ENCODE data around the gene PSMG4.

Gene PSMG4

GRCh38 chr6:3251462-3252314 lies 7.1 kb upstream of the PSMG4 start:
- H3K27ac Mint-ChIP-seq: no peak overlapping the region
- H3K4me1 Mint-ChIP-seq (ENCODE audit: low read depth): peaks cover 10% of the 10 kb centered on the region
- H3K36me3 Mint-ChIP-seq (ENCODE audit: low read depth): no peaks in the 10 kb centered on the region
- H3K27me3 Mint-ChIP-seq (ENCODE audit: low read depth): peaks cover 39% of the 10 kb centered on the region
- DNase-seq (ENCODE audit: low spot score): peak; percentile 76
- H3K9me3 Mint-ChIP-seq: peaks cover 5% of the 10 kb centered on the region
- peak overlapping the region; percentile 37 for H3K4me3 Mint-ChIP-seq

GRCh38 chr6:3252369-3252768 lies 6.4 kb upstream of the PSMG4 start:
- Mint-ChIP-seq H3K27me3 (ENCODE audit: low read depth) (peaks cover 43% of the 10 kb centered on the region), H3K27ac (no peak overlapping the region), H3K36me3 (ENCODE audit: low read depth) (no peaks in the 10 kb centered on the region), H3K9me3 (peaks cover 5% of the 10 kb centered on the region), H3K4me3 (no peak overlapping the region), H3K4me1 (ENCODE audit: low read depth) (peaks cover 10% of the 10 kb centered on the region)
- no peak for DNase-seq (ENCODE audit: low spot score)

- Mint-ChIP-seq H3K36me3 (ENCODE audit: low read depth) (no peaks in the 10 kb centered on the region), H3K4me3 (no peak overlapping the region), H3K9me3 (peaks cover 5% of the 10 kb centered on the region), H3K4me1 (ENCODE audit: low read depth) (peaks cover 10% of the 10 kb centered on the region), H3K27ac (no peak overlapping the region), H3K27me3 (ENCODE audit: low read depth) (peaks cover 39% of the 10 kb centered on the region)
- DNase-seq (ENCODE audit: low spot score): no peak
Observed at GRCh38 chr6:3252861-3253596, 5.7 kb upstream of the PSMG4 start.

- Mint-ChIP-seq H3K27ac (no peak overlapping the region), H3K9me3 (peaks cover 5% of the 10 kb centered on the region), H3K4me1 (ENCODE audit: low read depth) (peaks cover 10% of the 10 kb centered on the region), H3K36me3 (ENCODE audit: low read depth) (no peaks in the 10 kb centered on the region), H3K4me3 (no peak overlapping the region), H3K27me3 (ENCODE audit: low read depth) (peaks cover 36% of the 10 kb centered on the region)
- no peak for DNase-seq (ENCODE audit: low spot score)
Observed at GRCh38 chr6:3253597-3253961, 5.2 kb upstream of the PSMG4 start.

DNA sequence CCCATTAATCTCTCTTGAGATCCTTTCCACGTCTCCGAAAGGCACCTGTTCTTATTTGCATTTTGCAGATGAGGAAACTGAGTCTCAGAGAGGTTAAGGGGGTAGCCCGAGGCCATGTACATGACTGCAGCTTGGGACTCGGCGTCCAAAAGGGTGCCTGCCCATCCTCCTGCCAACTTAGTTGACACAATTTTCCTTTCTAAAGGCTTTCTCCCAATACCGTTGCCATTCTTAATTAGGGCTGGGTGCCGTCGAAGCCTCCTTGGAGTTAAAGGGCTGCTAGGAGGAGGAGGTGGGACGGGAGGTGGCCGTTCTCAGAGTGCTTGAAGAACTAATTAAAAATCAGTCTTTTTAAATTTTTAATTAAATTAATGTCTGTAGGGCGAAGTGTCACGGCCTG lies 546 bp upstream of the PSMG4 start:
- Mint-ChIP-seq H3K27ac (no peak overlapping the region), H3K27me3 (ENCODE audit: low read depth) (peaks cover 21% of the 10 kb centered on the region), H3K4me3 (peak overlapping the region; percentile 61), H3K36me3 (ENCODE audit: low read depth) (peaks cover 7% of the 10 kb centered on the region), H3K9me3 (peaks cover 5% of the 10 kb centered on the region), H3K4me1 (ENCODE audit: low read depth) (peaks cover 24% of the 10 kb centered on the region)
- no peak for DNase-seq (ENCODE audit: low spot score)

- Mint-ChIP-seq H3K4me1 (ENCODE audit: low read depth) (peaks cover 29% of the 10 kb centered on the region), H3K9me3 (no peaks in the 10 kb centered on the region), H3K27me3 (ENCODE audit: low read depth) (peaks cover 16% of the 10 kb centered on the region), H3K27ac (peak overlapping the region; percentile 93), H3K36me3 (ENCODE audit: low read depth) (peaks cover 11% of the 10 kb centered on the region), H3K4me3 (peak overlapping the region; percentile 98)
- DNase-seq (ENCODE audit: low spot score): peak; percentile 21
Observed at GRCh38 chr6:3259491-3259958, 778 bp downstream of the PSMG4 start.

DNA sequence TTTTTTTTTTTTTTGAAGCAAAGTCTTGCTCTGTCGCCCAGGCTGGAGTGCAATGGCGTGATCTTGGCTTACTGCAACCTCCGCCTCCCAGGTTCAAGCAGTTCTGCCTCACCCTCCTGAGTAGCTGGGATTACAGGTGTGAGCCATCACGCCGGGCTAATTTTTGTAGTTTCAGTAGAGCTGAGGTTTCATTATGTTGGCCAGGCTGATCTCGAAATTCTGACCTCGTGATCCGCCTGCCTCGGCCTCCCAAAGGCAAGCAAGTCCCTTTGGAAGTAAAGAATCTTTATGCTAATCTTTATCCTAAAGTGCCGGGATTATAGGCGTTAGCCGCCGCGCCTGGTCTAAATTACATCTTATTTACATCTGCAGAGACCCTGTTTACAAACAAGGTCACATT lies 1.5 kb downstream of the PSMG4 start:
- no peak overlapping the region for H3K27ac Mint-ChIP-seq
- H3K27me3 Mint-ChIP-seq (ENCODE audit: low read depth): peaks cover 14% of the 10 kb centered on the region

DNA sequence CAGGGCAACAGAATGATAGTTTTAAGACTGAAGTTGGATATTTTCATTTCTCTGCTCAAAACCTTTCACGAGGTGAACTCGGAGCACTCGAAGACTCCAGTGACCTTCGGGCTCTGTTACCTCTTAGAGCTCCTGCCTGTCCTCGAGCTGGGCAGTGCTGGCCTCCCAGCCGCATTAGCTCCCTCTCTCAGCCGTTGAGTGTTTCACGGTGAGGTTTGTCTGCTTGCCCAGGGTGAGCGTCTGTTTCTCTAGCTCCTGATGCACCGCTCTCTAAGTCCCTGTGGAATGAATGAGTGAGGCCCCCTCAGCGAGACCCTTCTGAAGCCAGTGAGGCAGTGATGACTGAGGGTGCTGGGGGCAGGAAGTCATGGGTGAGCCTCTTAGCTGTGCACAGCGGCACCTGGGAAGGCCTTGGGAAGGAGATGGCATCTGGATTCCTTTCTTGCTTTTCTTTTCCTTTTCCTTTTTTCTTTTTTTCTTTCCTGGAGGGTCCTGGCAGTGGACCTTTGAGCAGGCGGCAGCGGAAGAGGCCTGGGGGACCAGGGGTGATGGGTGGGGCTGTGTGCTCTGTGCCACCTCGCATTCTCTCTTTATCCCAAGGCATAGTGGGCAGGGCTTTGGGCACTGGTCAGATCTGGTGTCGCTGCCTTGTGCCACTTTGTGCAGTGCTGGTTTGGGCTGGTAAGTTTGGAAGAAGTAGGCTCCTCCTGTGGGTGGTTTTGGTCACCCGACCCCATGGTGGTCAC lies 2.2 kb downstream of the PSMG4 start:
- peaks cover 29% of the 10 kb centered on the region for H3K4me1 Mint-ChIP-seq (ENCODE audit: low read depth)
- H3K9me3 Mint-ChIP-seq: no peaks in the 10 kb centered on the region
- peaks cover 13% of the 10 kb centered on the region for H3K27me3 Mint-ChIP-seq (ENCODE audit: low read depth)
- H3K4me3 Mint-ChIP-seq: peak overlapping the region; percentile 98
- DNase-seq (ENCODE audit: low spot score): no peak
- peak overlapping the region; percentile 54 for H3K27ac Mint-ChIP-seq
- H3K36me3 Mint-ChIP-seq (ENCODE audit: low read depth): peaks cover 15% of the 10 kb centered on the region

More for the DNA sequence above, 1.5 kb downstream of the PSMG4 start:
- Mint-ChIP-seq H3K36me3 (ENCODE audit: low read depth) (peaks cover 15% of the 10 kb centered on the region), H3K4me3 (peak overlapping the region; percentile 98), H3K4me1 (ENCODE audit: low read depth) (peaks cover 29% of the 10 kb centered on the region), H3K9me3 (no peaks in the 10 kb centered on the region)
- no peak for DNase-seq (ENCODE audit: low spot score)

- no peak for DNase-seq (ENCODE audit: low spot score)
- Mint-ChIP-seq H3K4me3 (no peak overlapping the region), H3K4me1 (ENCODE audit: low read depth) (peaks cover 29% of the 10 kb centered on the region), H3K36me3 (ENCODE audit: low read depth) (peaks cover 18% of the 10 kb centered on the region), H3K27me3 (ENCODE audit: low read depth) (peaks cover 11% of the 10 kb centered on the region), H3K27ac (no peak overlapping the region), H3K9me3 (no peaks in the 10 kb centered on the region)
Observed at GRCh38 chr6:3261518-3261820, 2.7 kb downstream of the PSMG4 start.

DNA sequence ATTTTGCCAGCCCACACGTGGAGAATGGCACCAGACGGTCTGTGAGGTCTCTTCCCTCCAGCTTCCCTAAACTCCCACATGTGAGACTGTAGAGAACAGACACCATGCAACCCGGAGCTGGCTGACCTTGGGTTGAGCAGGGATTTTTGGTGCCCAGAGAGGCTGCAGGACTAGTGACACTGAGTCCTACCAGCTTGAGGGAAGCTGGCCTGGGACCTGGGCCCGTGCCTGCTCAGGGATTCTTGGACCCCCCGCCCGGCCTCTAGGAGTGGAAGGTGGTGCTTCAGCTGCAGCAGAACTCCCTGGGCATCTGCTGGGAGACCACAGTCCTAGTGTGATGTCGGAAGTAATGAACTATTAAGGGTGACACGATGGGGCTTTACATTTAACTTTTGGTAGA lies 3.2 kb downstream of the PSMG4 start:
- H3K4me1 Mint-ChIP-seq (ENCODE audit: low read depth): peaks cover 29% of the 10 kb centered on the region
- H3K27ac Mint-ChIP-seq: no peak overlapping the region
- H3K9me3 Mint-ChIP-seq: no peaks in the 10 kb centered on the region

DNA sequence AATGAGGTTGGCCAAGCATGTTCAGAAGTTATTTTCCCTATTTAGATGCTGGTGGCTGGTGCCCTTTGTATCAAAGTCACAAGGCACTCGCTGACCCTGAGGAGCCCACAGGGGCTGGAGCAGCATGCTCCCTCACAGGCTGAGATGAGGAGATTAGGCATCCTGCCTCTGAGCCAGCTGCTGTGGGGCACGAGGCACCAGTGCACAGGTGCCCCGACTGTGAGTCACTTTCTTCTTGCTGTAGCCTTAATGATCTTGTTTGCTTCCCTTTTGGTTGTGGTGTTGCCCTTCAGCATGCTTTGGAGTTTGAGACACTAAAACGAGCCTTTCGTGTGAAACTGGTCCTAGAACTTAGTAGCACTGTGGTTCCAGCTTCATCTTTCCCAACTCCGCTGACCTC lies 4.3 kb downstream of the PSMG4 start:
- DNase-seq (ENCODE audit: low spot score): no peak
- Mint-ChIP-seq H3K27me3 (ENCODE audit: low read depth) (no peaks in the 10 kb centered on the region), H3K4me3 (no peak overlapping the region), H3K9me3 (no peaks in the 10 kb centered on the region), H3K36me3 (ENCODE audit: low read depth) (peaks cover 19% of the 10 kb centered on the region), H3K27ac (no peak overlapping the region), H3K4me1 (ENCODE audit: low read depth) (peaks cover 30% of the 10 kb centered on the region)

More for the DNA sequence above, 3.2 kb downstream of the PSMG4 start:
- H3K4me3 Mint-ChIP-seq: no peak overlapping the region
- no peak for DNase-seq (ENCODE audit: low spot score)
- H3K27me3 Mint-ChIP-seq (ENCODE audit: low read depth): peaks cover 6% of the 10 kb centered on the region
- peaks cover 19% of the 10 kb centered on the region for H3K36me3 Mint-ChIP-seq (ENCODE audit: low read depth)

- Mint-ChIP-seq H3K9me3 (no peaks in the 10 kb centered on the region), H3K27me3 (ENCODE audit: low read depth) (no peaks in the 10 kb centered on the region), H3K36me3 (ENCODE audit: low read depth) (peaks cover 22% of the 10 kb centered on the region), H3K27ac (no peak overlapping the region), H3K4me1 (ENCODE audit: low read depth) (peaks cover 30% of the 10 kb centered on the region), H3K4me3 (no peak overlapping the region)
- no peak for DNase-seq (ENCODE audit: low spot score)
Observed at GRCh38 chr6:3264356-3264755, 5.6 kb downstream of the PSMG4 start.

DNA sequence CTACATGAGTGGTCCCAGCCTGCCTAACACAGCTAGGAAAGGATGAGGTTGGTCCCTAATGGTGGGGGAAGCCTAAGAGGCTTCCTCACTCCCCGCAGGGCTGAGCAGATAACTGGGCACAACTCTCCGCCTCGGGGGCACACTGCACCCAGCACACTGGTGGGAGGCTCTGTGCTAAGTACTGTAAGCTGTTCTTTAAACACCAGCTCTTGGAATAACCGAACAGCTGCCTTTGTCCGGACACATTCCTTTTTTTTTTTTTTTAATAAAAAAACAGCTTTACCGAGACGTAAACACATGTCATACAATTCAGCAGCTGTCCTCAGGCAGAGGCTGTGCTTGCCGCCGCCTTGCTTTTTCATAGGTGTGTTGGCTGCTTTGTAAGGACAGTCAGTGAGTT lies 6.9 kb downstream of the PSMG4 start:
- H3K27me3 Mint-ChIP-seq (ENCODE audit: low read depth): no peaks in the 10 kb centered on the region
- H3K4me3 Mint-ChIP-seq: no peak overlapping the region
- H3K36me3 Mint-ChIP-seq (ENCODE audit: low read depth): peaks cover 26% of the 10 kb centered on the region
- peaks cover 23% of the 10 kb centered on the region for H3K4me1 Mint-ChIP-seq (ENCODE audit: low read depth)
- DNase-seq (ENCODE audit: low spot score): no peak
- no peaks in the 10 kb centered on the region for H3K9me3 Mint-ChIP-seq
- no peak overlapping the region for H3K27ac Mint-ChIP-seq

DNA sequence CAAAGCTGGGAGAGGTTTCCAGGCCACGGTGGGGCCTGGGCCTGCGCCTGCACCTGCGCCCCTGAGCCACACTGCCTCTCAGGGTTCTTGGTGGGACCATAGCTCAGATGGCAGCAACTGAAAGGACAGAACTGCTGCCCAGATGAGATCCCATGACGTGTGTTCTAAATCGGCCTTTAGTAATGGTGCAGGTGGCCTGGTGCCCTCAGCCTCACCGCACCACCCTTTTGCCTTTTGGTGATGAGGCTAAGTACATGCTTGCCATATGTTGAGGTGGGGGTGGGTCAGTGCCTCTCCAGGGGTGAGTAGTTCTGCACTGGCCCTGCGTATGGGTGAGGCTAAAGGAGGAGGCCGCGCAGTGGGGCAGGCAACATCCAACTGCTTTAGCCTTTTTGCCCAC lies 7.4 kb downstream of the PSMG4 start:
- H3K4me3 Mint-ChIP-seq: no peak overlapping the region
- H3K9me3 Mint-ChIP-seq: no peaks in the 10 kb centered on the region
- peaks cover 18% of the 10 kb centered on the region for H3K4me1 Mint-ChIP-seq (ENCODE audit: low read depth)
- H3K36me3 Mint-ChIP-seq (ENCODE audit: low read depth): peaks cover 26% of the 10 kb centered on the region
- no peak for DNase-seq (ENCODE audit: low spot score)
- H3K27me3 Mint-ChIP-seq (ENCODE audit: low read depth): no peaks in the 10 kb centered on the region
- H3K27ac Mint-ChIP-seq: no peak overlapping the region
